ENCODE results near the gene ABTB2. TPM values are rescaled to one million over a fixed set of nuclear protein-coding genes. Genes with fewer than 3 reads are reported as not detected.

ABTB2 gene
- total RNA-seq, 1 experiment from 2014 or later: 5.5 TPM

DNA sequence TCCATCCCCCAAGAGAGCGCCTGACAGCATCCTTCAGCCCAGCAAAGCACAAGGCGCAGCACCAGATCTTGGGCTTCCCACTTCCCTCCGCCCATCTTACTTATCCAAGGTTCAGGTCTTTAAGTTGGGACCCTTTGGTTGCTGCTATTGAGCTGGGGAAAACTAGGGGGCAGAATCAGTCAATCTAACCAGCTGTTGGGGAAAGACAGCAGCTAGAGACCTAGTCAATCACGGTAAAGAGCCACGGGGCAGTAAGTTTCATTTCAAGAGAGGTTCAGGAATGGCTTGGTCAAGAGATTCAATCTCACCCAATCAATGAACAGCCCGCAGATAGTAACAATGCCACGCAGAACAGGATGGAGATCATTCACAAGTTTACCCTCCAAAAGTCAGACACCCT lies 1.7 kb downstream of the ABTB2 start:
- Histone ChIP-seq H3K4me1 (ENCODE audit: insufficient read depth, low read length) (peaks cover 2% of the 10 kb centered on the region; the same call in 1 of the 2 replicates), H3K4me2 (ENCODE audit: insufficient read depth, insufficient read length, low read length) (peak overlapping the region; percentile 70), H3K23me2 (ENCODE audit: insufficient read length, low read depth, low read length, poor library complexity, severe bottlenecking) (peaks cover 25% of the 10 kb centered on the region), H4K5ac (ENCODE audit: insufficient read length, low read depth, low read length) (no peak overlapping the region), H2BK5ac (ENCODE audit: insufficient read length, low read length) (no peak overlapping the region), H3K27ac (ENCODE audit: insufficient read length, low read depth, low read length) (no peak overlapping the region), H3K9me3 (ENCODE audit: control insufficient read depth, low read depth, low read length) (no peaks in the 10 kb centered on the region), H4K8ac (replicated peaks; ENCODE audit: insufficient read length, low read depth, low read length) (no peak overlapping the region), H2BK20ac (ENCODE audit: low read depth, low read length, poor library complexity, severe bottlenecking) (no peak overlapping the region), H2BK12ac (ENCODE audit: insufficient read length, low read depth, low read length) (no peak overlapping the region), H2BK15ac (ENCODE audit: low read depth, low read length) (no peak overlapping the region), H3T11ph (ENCODE audit: low read length) (no peak overlapping the region), H3K79me1 (ENCODE audit: insufficient read depth, low read depth, low read length, poor library complexity, severe bottlenecking) (no peaks in the 10 kb centered on the region), H3K27me3 (ENCODE audit: insufficient read depth, low read length) (peaks cover 13% of the 10 kb centered on the region; the same call in 1 of the 2 replicates), H2BK120ac (ENCODE audit: low read depth, low read length, poor library complexity, severe bottlenecking) (no peak overlapping the region), H2AFZ (ENCODE audit: low read length) (no peak overlapping the region), H3K14ac (ENCODE audit: insufficient read depth, low read length) (no peak overlapping the region), H4K20me1 (ENCODE audit: control insufficient read depth, insufficient read depth, insufficient read length) (no peaks in the 10 kb centered on the region), H3K4ac (ENCODE audit: low read depth, low read length) (no peak overlapping the region), H3K79me2 (ENCODE audit: insufficient read depth, low read length) (no peaks in the 10 kb centered on the region), H4K91ac (ENCODE audit: insufficient read length, low read depth, low read length) (no peak overlapping the region), H2AK5ac (ENCODE audit: insufficient read length, low read length) (no peak overlapping the region), H3K9ac (ENCODE audit: extremely low read depth, insufficient read length, low read length) (no peak overlapping the region), H3K23ac (ENCODE audit: insufficient read length, low read depth, low read length) (no peak overlapping the region), H3K56ac (ENCODE audit: insufficient read length, low read depth, low read length) (no peak overlapping the region), H3K18ac (ENCODE audit: insufficient read length, low read depth, low read length) (no peak overlapping the region)
- peaks cover 16 to 29% of the 10 kb centered on the region in 2 experiments for H3K4me1 Mint-ChIP-seq
- H3K4me3 Mint-ChIP-seq: peak overlapping the region; percentile 70 to 80
- no CpG with 5 or more reads among the region's 7 CpGs for WGBS (ENCODE audit: extremely low coverage, insufficient read length, low lambda C conversion rate)
- TF ChIP-seq, protein P1, sequence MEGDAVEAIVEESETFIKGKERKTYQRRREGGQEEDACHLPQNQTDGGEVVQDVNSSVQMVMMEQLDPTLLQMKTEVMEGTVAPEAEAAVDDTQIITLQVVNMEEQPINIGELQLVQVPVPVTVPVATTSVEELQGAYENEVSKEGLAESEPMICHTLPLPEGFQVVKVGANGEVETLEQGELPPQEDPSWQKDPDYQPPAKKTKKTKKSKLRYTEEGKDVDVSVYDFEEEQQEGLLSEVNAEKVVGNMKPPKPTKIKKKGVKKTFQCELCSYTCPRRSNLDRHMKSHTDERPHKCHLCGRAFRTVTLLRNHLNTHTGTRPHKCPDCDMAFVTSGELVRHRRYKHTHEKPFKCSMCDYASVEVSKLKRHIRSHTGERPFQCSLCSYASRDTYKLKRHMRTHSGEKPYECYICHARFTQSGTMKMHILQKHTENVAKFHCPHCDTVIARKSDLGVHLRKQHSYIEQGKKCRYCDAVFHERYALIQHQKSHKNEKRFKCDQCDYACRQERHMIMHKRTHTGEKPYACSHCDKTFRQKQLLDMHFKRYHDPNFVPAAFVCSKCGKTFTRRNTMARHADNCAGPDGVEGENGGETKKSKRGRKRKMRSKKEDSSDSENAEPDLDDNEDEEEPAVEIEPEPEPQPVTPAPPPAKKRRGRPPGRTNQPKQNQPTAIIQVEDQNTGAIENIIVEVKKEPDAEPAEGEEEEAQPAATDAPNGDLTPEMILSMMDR (conservative IDR thresholded peaks at IDR 0.05): peak; percentile 50
- H3K36me3 Mint-ChIP-seq (ENCODE audit: insufficient read depth in 1 of 3, low read depth in 3 of 3): no peaks in the 10 kb centered on the region
- peaks cover 44% of the 10 kb centered on the region for H3K27me3 Mint-ChIP-seq (ENCODE audit: low read depth)
- peak; percentile 49 for DNase-seq
- no peak overlapping the region for H3K27ac Mint-ChIP-seq
- H3K9me3 Mint-ChIP-seq: no peaks in the 10 kb centered on the region
